HCT116 (cell line): Measurements from ENCODE around the gene ZNF605. TPM values are rescaled to one million over a fixed set of nuclear protein-coding genes. Genes with fewer than 3 reads are reported as not detected.
"Not testable (repeated sequence)": the region's sequence is repeated elsewhere in the genome, so short reads cannot be mapped to it uniquely, and the experiment has no call there.

Source experiments
- ATAC-seq: fragments of 200-7000 bp; cut with Tn5 transposase; 2 replicates; pipeline ENCODE4 v1.9.1; 2020; ENCODE audit warnings: mild to moderate bottlenecking, moderate library complexity
- BruUV-seq: library from RNA; stranded (reverse); fragments of 400-500 nt; replicated peaks from 2 replicates; lab custom pipeline; 2021; lab: Mats Ljungman, UMichigan
- CTCF ChIA-PET: fragments of 300-600 bp; sonication (Branson Sonifier 250); formaldehyde crosslinking; loops from one replicate; lab custom pipeline; 2021; ENCODE audit warnings: antibody characterized with exemption; lab: Charles Lee
- POLR2A ChIA-PET: fragments of 300-600, 350-600 bp; sonication (Branson Sonifier 250); formaldehyde crosslinking; loops from one replicate; lab custom pipeline; 2021; ENCODE audit warnings: antibody characterized with exemption; lab: Charles Lee
- RAD21 ChIA-PET, 2 experiments: fragments of 300-600 bp; sonication (Branson Sonifier 250); formaldehyde crosslinking; loops; one replicate each; lab custom pipeline; 2023; ENCODE audit warnings: low total read pairs in 2 of 2; ENCODE audit not compliant: uncharacterized antibody in 2 of 2, unreplicated experiment in 2 of 2, low non-redundant PET in 1 of 2; lab: Charles Lee
- DNase-seq: peaks from one replicate; pipeline ENCODE4 v3.0.0-alpha.2; 2010; ENCODE audit warnings: low read depth, low spot score
- H2AFZ ChIP-seq: fragments of 200-600 bp; shearing (Covaris generic), sonication (generic); 2 replicates; pipeline ENCODE4 v1.6.1; 2017; ENCODE audit warnings: low read depth, mixed run types, mixed read lengths, antibody characterized with exemption, low read length; ENCODE audit not compliant: poor library complexity, severe bottlenecking
- H3K27ac ChIP-seq: 2 replicates; pipeline ENCODE4 v1.5.1; 2012; ENCODE audit warnings: low read depth, low read length
- H3K27me3 ChIP-seq: fragments of 200-600 bp; sonication (generic); 2 replicates; pipeline ENCODE4 v1.6.1; 2016; ENCODE audit warnings: mixed run types, low read length, mixed read lengths; ENCODE audit not compliant: insufficient read depth
- H3K36me3 ChIP-seq, 2 experiments: fragments of 200-500 bp in 1 of 2; fragments of 200-600 bp in 1 of 2; sonication (Bioruptor generic) in 1 of 2; sonication (generic) in 1 of 2; 2 replicates each; pipeline versions ENCODE4 v1.5.1 to v1.6.1; 2014 to 2016; ENCODE audit warnings: low read length in 2 of 2, inconsistent platforms in 1 of 2, mixed read lengths in 1 of 2, mixed run types in 1 of 2; ENCODE audit not compliant: insufficient read depth in 2 of 2, control insufficient read depth in 1 of 2
- H3K4me1 ChIP-seq, 2 experiments: fragments of 200-600 bp in 1 of 2; sonication (generic) in 1 of 2; 2 replicates each; pipeline versions ENCODE4 v1.5.1 to v1.6.1; 2012 to 2017; ENCODE audit warnings: low read length in 2 of 2, inconsistent platforms in 1 of 2, mild to moderate bottlenecking in 1 of 2, mixed read lengths in 1 of 2, mixed run types in 1 of 2, moderate library complexity in 1 of 2; ENCODE audit not compliant: insufficient read depth in 2 of 2, control insufficient read depth in 1 of 2
- H3K4me2 ChIP-seq: fragments of 200-600 bp; sonication (generic); 2 replicates; pipeline ENCODE4 v1.6.1; 2017; ENCODE audit warnings: mixed run types, low read length, mixed read lengths
- H3K4me3 ChIP-seq, 2 experiments: fragments of 200-600 bp in 1 of 2; sonication (generic) in 1 of 2; replicated peaks in 1 of 2; 2 replicates each; pipeline ENCODE4 v1.5.1; 2011 to 2016; ENCODE audit warnings: low read length in 2 of 2, control low read depth in 1 of 2, low read depth in 1 of 2, mild to moderate bottlenecking in 1 of 2, mixed read lengths in 1 of 2, mixed run types in 1 of 2
- H3K79me2 ChIP-seq: fragments of 200-600 bp; sonication (generic); 2 replicates; pipeline ENCODE4 v1.6.1; 2017; ENCODE audit warnings: mild to moderate bottlenecking, mixed run types, low read length, moderate library complexity, mixed read lengths; ENCODE audit not compliant: insufficient read depth
- H3K9ac ChIP-seq: fragments of 200-600 bp; sonication (generic); 2 replicates; pipeline ENCODE4 v1.6.1; 2016; ENCODE audit warnings: low read length, mixed read lengths
- H3K9me2 ChIP-seq: fragments of 200-600 bp; sonication (generic), shearing (Covaris generic); 2 replicates; pipeline ENCODE4 v1.6.1; 2017; ENCODE audit warnings: mixed run types, mild to moderate bottlenecking, moderate library complexity; ENCODE audit not compliant: insufficient read depth
- H3K9me3 ChIP-seq, 2 experiments: fragments of 200-500 bp in 1 of 2; fragments of 200-600 bp in 1 of 2; sonication (Bioruptor generic) in 1 of 2; sonication (generic) in 1 of 2; 2 replicates each; pipeline ENCODE4 v1.6.1; 2014 to 2017; ENCODE audit warnings: low read length in 2 of 2, mixed read lengths in 2 of 2, inconsistent platforms in 1 of 2, low read depth in 1 of 2, mild to moderate bottlenecking in 1 of 2, mixed run types in 1 of 2, moderate library complexity in 1 of 2; ENCODE audit not compliant: control insufficient read depth in 1 of 2, insufficient read depth in 1 of 2
- H4K20me1 ChIP-seq: fragments of 200-600 bp; sonication (generic), shearing (Covaris generic); 2 replicates; pipeline ENCODE4 v1.6.1; 2017; ENCODE audit warnings: mixed run types, mild to moderate bottlenecking, moderate library complexity; ENCODE audit not compliant: insufficient read depth
- CTCF ChIP-seq, 3 experiments: fragments of 200-600 bp in 1 of 3; sonication (generic) in 1 of 3; IDR thresholded peaks in 2 of 3; conservative IDR thresholded peaks in 1 of 3; 2 replicates each; pipeline ENCODE4 v1.5.1; 2012 to 2017; ENCODE audit warnings: low read depth in 2 of 3, low read length in 2 of 3, antibody characterized with exemption in 1 of 3, borderline replicate concordance in 1 of 3, control low read depth in 1 of 3, mild to moderate bottlenecking in 1 of 3, mixed read lengths in 1 of 3, mixed run types in 1 of 3, moderate library complexity in 1 of 3; ENCODE audit not compliant: insufficient read depth in 1 of 3
- ELF1 ChIP-seq: IDR thresholded peaks from 2 replicates; pipeline ENCODE4 v1.6.1; 2012; ENCODE audit warnings: low read depth, borderline replicate concordance
- EZH2phosphoT487 ChIP-seq: fragments of 200-600 bp; IDR thresholded peaks from 2 replicates; pipeline ENCODE4 v1.6.1; 2018; ENCODE audit warnings: antibody characterized with exemption, borderline replicate concordance
- JUND ChIP-seq: IDR thresholded peaks from 2 replicates; pipeline ENCODE4 v1.6.1; 2012
- POLR2A ChIP-seq: IDR thresholded peaks from 2 replicates; pipeline ENCODE4 v1.7.0; 2011; ENCODE audit warnings: borderline replicate concordance; ENCODE audit not compliant: insufficient read depth, insufficient read length; ENCODE audit errors: extremely low read depth
- SRF ChIP-seq: IDR thresholded peaks from 2 replicates; pipeline ENCODE4 v1.6.1; 2012; ENCODE audit warnings: low read depth
- YY1 ChIP-seq: IDR thresholded peaks from 2 replicates; pipeline ENCODE4 v1.6.1; 2011; ENCODE audit warnings: low read length, low read depth, moderate library complexity, mild to moderate bottlenecking; ENCODE audit not compliant: insufficient replicate concordance; ENCODE audit errors: extremely low read depth
- ZFX ChIP-seq: fragments of 450-650 bp; IDR thresholded peaks from 2 replicates; pipeline ENCODE4 v1.6.1; 2017
- intact Hi-C: fragments of 100-400 bp; cut with micrococcal nuclease; formaldehyde crosslinking; loops from 2 replicates; pipeline ENCODE4 v1.10.0; 2022
- total RNA-seq: library from RNA; stranded (reverse); gene quantifications from one replicate; pipeline ENCODE4 v1.2.1, GENCODE V29; 2021; ENCODE audit not compliant: unreplicated experiment

Gene ZNF605
- total RNA-seq, 1 experiment from 2014 or later = 0.02 TPM

- TF ChIP-seq YY1 (no peak), EZH2phosphoT487 (no peak), CTCF (IDR thresholded peaks at IDR 0.05 in 2 of 3, conservative IDR thresholded peaks at IDR 0.05 in 1 of 3; ENCODE audit: borderline replicate concordance in 1 of 3, insufficient read depth in 1 of 3, low read depth in 2 of 3, low read length in 2 of 3) (no peak), POLR2A (no peak), JUND (no peak), ZFX (no peak), SRF (no peak), ELF1 (no peak)
- TF ChIP-seq, all 23 proteins: peak for 0
Measured at GRCh38 chr12:132908145-132909029, 47.7 kb downstream of the ZNF605 start (continued).

DNA sequence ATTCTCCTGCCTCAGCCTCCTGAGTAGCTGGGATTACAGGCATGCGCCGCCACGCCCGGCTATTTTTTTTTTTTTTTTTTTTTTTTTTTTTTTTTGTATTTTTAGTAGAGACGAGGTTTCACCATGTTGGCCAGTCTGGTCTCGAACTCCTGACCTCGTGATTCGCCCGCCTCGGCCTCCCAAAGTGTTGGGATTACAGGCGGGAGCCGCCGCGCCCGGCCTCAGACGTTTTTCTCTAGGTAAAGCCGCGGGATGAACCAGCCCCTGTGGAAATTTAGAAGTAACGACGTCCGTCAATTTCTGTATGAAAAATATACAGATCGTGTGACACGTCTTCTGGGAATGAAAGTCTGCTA lies 48.3 kb downstream of the ZNF605 start:
- H3K4me2 ChIP-seq, H3K27me3 ChIP-seq, H3K79me2 ChIP-seq, H4K20me1 ChIP-seq, H2AFZ ChIP-seq, RAD21 ChIA-PET, H3K9me2 ChIP-seq, DNase-seq, CTCF ChIA-PET, H3K27ac ChIP-seq, H3K36me3 ChIP-seq, ATAC-seq, H3K9me3 ChIP-seq, H3K4me1 ChIP-seq, POLR2A ChIA-PET, H3K9ac ChIP-seq, H3K4me3 ChIP-seq, intact Hi-C loops, BruUV-seq: not testable (repeated sequence)
